T-helper 2 cell treated with Interferon-gamma antibody and Interleukin-4, amounts not matched to agents 5 μg/mL and 100 μg/mL, for 36 hours (primary cell): Measurements from ENCODE around the gene PKMYT1.
"Not testable (repeated sequence)": the region's sequence is repeated elsewhere in the genome, so short reads cannot be mapped to it uniquely, and the experiment has no call there.

ENCODE experiments used
- DNase-seq: peaks from one replicate; pipeline ENCODE4 v3.0.0; 2021; ENCODE audit warnings: low spot score
- H3K27ac Mint-ChIP-seq: one replicate; pipeline ENCODE4 v1.8.0; 2021; ENCODE audit warnings: mild to moderate bottlenecking, mixed read lengths
- H3K27me3 Mint-ChIP-seq: one replicate; pipeline ENCODE4 v1.8.0; 2021; ENCODE audit warnings: low read depth, mixed read lengths
- H3K36me3 Mint-ChIP-seq: one replicate; pipeline ENCODE4 v1.8.0; 2021; ENCODE audit warnings: low read depth, mixed read lengths
- H3K4me1 Mint-ChIP-seq: one replicate; pipeline ENCODE4 v1.8.0; 2021; ENCODE audit warnings: low read depth, mixed read lengths
- H3K4me3 Mint-ChIP-seq: one replicate; pipeline ENCODE4 v1.8.0; 2022; ENCODE audit warnings: mild to moderate bottlenecking, moderate library complexity, mixed read lengths
- H3K9me3 Mint-ChIP-seq: one replicate; pipeline ENCODE4 v1.8.0; 2021; ENCODE audit warnings: mixed read lengths

PKMYT1 gene

DNA sequence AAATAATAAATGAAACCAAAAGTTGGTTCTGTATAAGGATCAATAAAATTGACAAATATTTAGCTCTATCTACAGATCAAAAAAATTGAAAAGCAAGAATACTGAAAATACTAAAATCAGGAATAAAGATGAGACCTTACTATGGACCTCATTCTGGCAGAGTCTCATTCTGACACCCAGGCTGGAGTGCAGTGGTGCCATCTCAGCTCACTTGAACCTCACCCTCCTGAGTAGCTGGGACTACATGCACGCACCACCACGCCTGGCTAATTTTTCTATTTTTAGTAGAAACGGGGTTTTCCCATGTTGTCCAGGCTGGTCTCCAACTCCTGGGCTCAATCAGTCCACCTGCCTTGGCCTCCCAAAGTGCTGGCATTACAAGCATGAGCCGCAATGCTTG lies 38.2 kb downstream of the PKMYT1 start:
- Mint-ChIP-seq H3K27me3 (no peaks in the 10 kb centered on the region), H3K4me3 (no peak overlapping the region), H3K9me3 (no peaks in the 10 kb centered on the region), H3K4me1 (no peaks in the 10 kb centered on the region), H3K36me3 (peaks cover 20% of the 10 kb centered on the region), H3K27ac (no peak overlapping the region)
- DNase-seq, result no peak

- no peaks in the 10 kb centered on the region for H3K9me3 Mint-ChIP-seq
- no peaks in the 10 kb centered on the region for H3K4me1 Mint-ChIP-seq
- H3K27ac Mint-ChIP-seq, result no peak overlapping the region
- H3K36me3 Mint-ChIP-seq, result peaks cover 20% of the 10 kb centered on the region
- H3K27me3 Mint-ChIP-seq, result no peaks in the 10 kb centered on the region
- H3K4me3 Mint-ChIP-seq, result no peak overlapping the region
- no peak for DNase-seq
Observed at GRCh38 chr16:2939968-2940367, 40.3 kb downstream of the PKMYT1 start.

- H3K4me3 Mint-ChIP-seq, result no peak overlapping the region
- no peak for DNase-seq
- no peaks in the 10 kb centered on the region for H3K4me1 Mint-ChIP-seq
- peaks cover 22% of the 10 kb centered on the region for H3K36me3 Mint-ChIP-seq
- H3K9me3 Mint-ChIP-seq, result no peaks in the 10 kb centered on the region
- no peaks in the 10 kb centered on the region for H3K27me3 Mint-ChIP-seq
- H3K27ac Mint-ChIP-seq, result no peak overlapping the region
Observed at GRCh38 chr16:2938206-2938605, 42.0 kb downstream of the PKMYT1 start.

- H3K9me3 Mint-ChIP-seq, result no peaks in the 10 kb centered on the region
- no peak for DNase-seq
- no peaks in the 10 kb centered on the region for H3K27me3 Mint-ChIP-seq
- H3K4me3 Mint-ChIP-seq, result no peak overlapping the region
- H3K36me3 Mint-ChIP-seq, result peaks cover 19% of the 10 kb centered on the region
- no peak overlapping the region for H3K27ac Mint-ChIP-seq
- no peaks in the 10 kb centered on the region for H3K4me1 Mint-ChIP-seq
Observed at GRCh38 chr16:2937170-2937569, 43.1 kb downstream of the PKMYT1 start.

GRCh38 chr16:2936436-2937011 lies 43.7 kb downstream of the PKMYT1 start:
- no peaks in the 10 kb centered on the region for H3K4me1 Mint-ChIP-seq
- H3K27ac Mint-ChIP-seq, result no peak overlapping the region
- H3K4me3 Mint-ChIP-seq, result no peak overlapping the region
- no peak for DNase-seq
- H3K27me3 Mint-ChIP-seq, result no peaks in the 10 kb centered on the region
- H3K9me3 Mint-ChIP-seq, result no peaks in the 10 kb centered on the region
- peaks cover 19% of the 10 kb centered on the region for H3K36me3 Mint-ChIP-seq

- Mint-ChIP-seq H3K9me3 (no peaks in the 10 kb centered on the region), H3K27me3 (no peaks in the 10 kb centered on the region), H3K4me3 (no peak overlapping the region), H3K36me3 (peaks cover 13% of the 10 kb centered on the region), H3K27ac (no peak overlapping the region), H3K4me1 (no peaks in the 10 kb centered on the region)
- DNase-seq, result no peak
Observed at GRCh38 chr16:2934450-2934849, 45.8 kb downstream of the PKMYT1 start.

GRCh38 chr16:2933701-2934100 lies 46.5 kb downstream of the PKMYT1 start:
- no peak for DNase-seq
- Mint-ChIP-seq H3K36me3 (peaks cover 13% of the 10 kb centered on the region), H3K4me1 (no peaks in the 10 kb centered on the region), H3K9me3 (no peaks in the 10 kb centered on the region), H3K4me3 (no peak overlapping the region), H3K27me3 (no peaks in the 10 kb centered on the region), H3K27ac (no peak overlapping the region)

DNA sequence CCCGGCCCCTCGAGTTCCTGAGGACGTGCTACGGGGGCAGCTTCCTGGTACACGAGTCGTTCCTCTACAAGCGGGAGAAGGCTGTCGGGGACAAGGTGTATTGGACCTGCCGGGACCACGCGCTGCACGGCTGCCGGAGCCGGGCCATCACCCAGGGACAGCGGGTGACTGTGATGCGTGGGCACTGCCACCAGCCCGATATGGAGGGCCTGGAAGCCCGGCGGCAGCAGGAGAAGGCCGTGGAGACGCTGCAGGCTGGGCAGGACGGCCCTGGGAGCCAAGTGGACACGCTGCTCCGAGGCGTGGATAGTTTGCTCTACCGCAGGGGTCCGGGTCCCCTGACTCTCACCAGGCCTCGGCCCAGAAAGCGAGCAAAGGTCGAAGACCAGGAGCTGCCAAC lies 47.1 kb downstream of the PKMYT1 start:
- Mint-ChIP-seq H3K4me3 (no peak overlapping the region), H3K27ac (no peak overlapping the region), H3K36me3 (peaks cover 13% of the 10 kb centered on the region), H3K4me1 (no peaks in the 10 kb centered on the region), H3K9me3 (no peaks in the 10 kb centered on the region), H3K27me3 (no peaks in the 10 kb centered on the region)
- no peak for DNase-seq

DNA sequence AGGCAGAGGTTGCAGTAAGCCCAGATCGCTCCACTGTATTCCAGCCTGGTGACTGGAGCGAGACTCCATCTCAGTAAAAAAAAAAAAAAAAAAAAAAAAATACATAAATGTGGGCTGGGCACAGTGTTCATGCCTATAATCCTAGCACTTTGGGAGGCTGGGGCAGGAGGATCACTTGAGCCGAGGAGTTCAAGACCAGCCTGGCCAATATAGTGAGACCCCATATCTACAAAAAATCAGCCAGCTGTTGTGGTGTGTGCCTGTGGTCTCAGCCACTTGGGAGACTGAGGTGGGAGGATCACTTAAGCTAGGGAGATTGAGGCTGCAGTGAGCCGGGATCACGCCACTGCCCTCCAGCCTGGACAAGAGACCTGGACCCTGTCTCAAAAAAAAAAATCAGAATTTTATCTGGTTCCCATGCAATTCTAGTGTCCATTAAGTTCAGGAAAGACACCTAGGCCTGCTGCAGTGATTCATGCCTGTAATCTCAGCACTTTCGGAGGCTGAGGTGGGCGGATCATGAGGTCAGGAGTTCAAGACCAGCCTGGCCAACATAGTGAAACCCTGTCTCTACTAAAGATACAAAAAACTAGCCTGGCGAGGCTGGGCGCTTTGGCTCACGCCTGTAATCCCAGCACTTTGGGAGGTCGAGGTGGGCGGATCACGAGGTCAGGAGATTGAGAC lies 48.9 kb downstream of the PKMYT1 start:
- not testable (repeated sequence) for H3K4me3 Mint-ChIP-seq, H3K9me3 Mint-ChIP-seq, H3K27me3 Mint-ChIP-seq, H3K4me1 Mint-ChIP-seq, H3K27ac Mint-ChIP-seq, DNase-seq
- peaks cover 13% of the 10 kb centered on the region for H3K36me3 Mint-ChIP-seq

DNA sequence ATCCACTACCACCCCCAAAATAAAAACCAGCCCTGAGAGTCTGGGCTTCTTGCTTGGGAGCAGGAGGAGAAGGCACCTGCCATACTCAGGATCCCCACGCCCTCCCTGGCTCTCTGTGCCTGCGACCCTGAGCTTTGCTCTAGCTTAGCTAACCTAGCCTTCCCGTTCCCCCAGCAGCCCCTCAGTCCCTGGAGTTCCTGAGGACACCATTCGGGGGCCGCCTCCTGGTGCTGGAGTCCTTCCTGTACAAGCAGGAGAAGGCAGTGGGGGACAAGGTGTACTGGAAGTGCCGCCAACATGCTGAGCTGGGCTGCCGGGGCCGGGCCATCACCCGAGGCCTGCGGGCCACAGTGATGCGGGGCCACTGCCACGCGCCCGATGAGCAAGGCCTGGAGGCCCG lies 50.0 kb downstream of the PKMYT1 start:
- Mint-ChIP-seq H3K27ac (no peak overlapping the region), H3K4me3 (no peak overlapping the region), H3K4me1 (peaks cover 9% of the 10 kb centered on the region), H3K9me3 (no peaks in the 10 kb centered on the region), H3K36me3 (peaks cover 10% of the 10 kb centered on the region), H3K27me3 (no peaks in the 10 kb centered on the region)
- no peak for DNase-seq

DNA sequence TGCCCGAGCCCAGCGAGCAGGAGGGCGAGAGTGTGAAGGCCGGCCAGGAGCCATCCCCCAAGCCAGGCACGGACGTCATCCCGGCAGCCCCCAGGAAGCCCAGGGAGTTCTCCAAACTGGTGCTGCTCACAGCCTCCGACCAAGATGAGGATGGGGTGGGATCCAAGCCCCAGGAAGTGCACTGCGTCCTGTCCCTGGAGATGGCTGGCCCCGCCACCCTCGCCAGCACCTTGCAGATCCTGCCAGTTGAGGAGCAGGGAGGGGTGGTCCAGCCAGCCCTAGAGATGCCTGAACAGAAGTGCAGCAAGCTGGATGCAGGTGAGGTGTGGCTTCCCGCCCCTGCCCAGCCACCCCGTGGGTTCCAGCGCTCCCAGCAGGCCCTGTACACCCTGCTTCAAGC lies 50.6 kb downstream of the PKMYT1 start:
- H3K9me3 Mint-ChIP-seq, result no peaks in the 10 kb centered on the region
- H3K27me3 Mint-ChIP-seq, result no peaks in the 10 kb centered on the region
- H3K4me1 Mint-ChIP-seq, result peaks cover 9% of the 10 kb centered on the region
- no peak overlapping the region for H3K4me3 Mint-ChIP-seq
- no peak for DNase-seq
- H3K36me3 Mint-ChIP-seq, result peaks cover 10% of the 10 kb centered on the region
- H3K27ac Mint-ChIP-seq, result no peak overlapping the region

DNA sequence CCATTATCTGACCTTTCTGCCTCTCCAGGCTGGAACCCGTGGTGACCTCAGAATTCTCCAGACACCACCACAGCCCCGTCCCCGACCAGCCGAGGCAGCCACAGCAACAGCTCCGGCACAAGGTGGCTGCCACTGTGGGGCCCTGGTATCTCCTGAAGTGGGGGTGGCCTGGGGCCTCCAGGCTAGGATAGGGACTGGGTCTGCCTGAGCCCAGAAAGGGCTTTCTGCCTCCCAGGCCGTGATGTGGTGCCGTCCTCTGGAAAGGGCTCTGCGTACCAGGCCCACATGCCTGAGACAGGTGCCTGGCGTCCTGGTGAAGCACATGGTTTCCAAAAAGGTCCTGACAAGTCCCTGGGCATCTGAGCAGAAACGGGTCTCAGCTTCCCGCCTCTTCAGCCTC lies 51.5 kb downstream of the PKMYT1 start:
- Mint-ChIP-seq H3K36me3 (peaks cover 3% of the 10 kb centered on the region), H3K4me1 (peaks cover 9% of the 10 kb centered on the region), H3K9me3 (no peaks in the 10 kb centered on the region), H3K27me3 (no peaks in the 10 kb centered on the region), H3K4me3 (no peak overlapping the region), H3K27ac (no peak overlapping the region)
- no peak for DNase-seq

GRCh38 chr16:2928151-2928550 lies 52.1 kb downstream of the PKMYT1 start:
- not testable (repeated sequence) for H3K27me3 Mint-ChIP-seq, H3K4me1 Mint-ChIP-seq

GRCh38 chr16:2927010-2927646 lies 53.1 kb downstream of the PKMYT1 start:
- Mint-ChIP-seq H3K4me1 (peaks cover 9% of the 10 kb centered on the region), H3K27me3 (no peaks in the 10 kb centered on the region), H3K9me3 (no peaks in the 10 kb centered on the region), H3K36me3 (peaks cover 7% of the 10 kb centered on the region), H3K4me3 (no peak overlapping the region), H3K27ac (peak overlapping the region; percentile 0)
- peak; percentile 83 for DNase-seq

More at GRCh38 chr16:2928151-2928550, 52.1 kb downstream of the PKMYT1 start:
- H3K27ac Mint-ChIP-seq, DNase-seq, H3K9me3 Mint-ChIP-seq, H3K36me3 Mint-ChIP-seq, H3K4me3 Mint-ChIP-seq: not testable (repeated sequence)
